Activated CD4-positive, alpha-beta memory T cell treated with anti-CD3 and anti-CD28 coated beads for 36 hours (primary cell): ENCODE results near the gene CCL21. TPM values are rescaled to one million over a fixed set of nuclear protein-coding genes. Genes with fewer than 3 reads are reported as not detected.
"Not testable (repeated sequence)": the region's sequence is repeated elsewhere in the genome, so short reads cannot be mapped to it uniquely, and the experiment has no call there.

Experiments used
- CTCF ChIA-PET: fragments of 350-600 bp; sonication (Branson Sonifier 250); formaldehyde crosslinking; loops from one replicate; lab custom pipeline; 2021; ENCODE audit warnings: antibody characterized with exemption, inconsistent platforms; lab: Charles Lee
- POLR2A ChIA-PET: fragments of 350-600 bp; sonication (Branson Sonifier 250); formaldehyde crosslinking; loops from one replicate; lab custom pipeline; 2021; ENCODE audit warnings: antibody characterized with exemption; lab: Charles Lee
- DNase-seq: peaks from one replicate; pipeline ENCODE4 v3.0.0-alpha.2; 2020
- H3K27ac Mint-ChIP-seq: one replicate; pipeline ENCODE4 v1.8.0; 2021; ENCODE audit warnings: mixed read lengths
- H3K27me3 Mint-ChIP-seq: one replicate; pipeline ENCODE4 v1.8.0; 2021; ENCODE audit warnings: mixed read lengths
- H3K36me3 Mint-ChIP-seq: one replicate; pipeline ENCODE4 v1.8.0; 2021; ENCODE audit warnings: mixed read lengths
- H3K4me1 Mint-ChIP-seq: one replicate; pipeline ENCODE4 v1.8.0; 2021; ENCODE audit warnings: low read depth, mixed read lengths
- H3K4me3 Mint-ChIP-seq: one replicate; pipeline ENCODE4 v1.8.0; 2021; ENCODE audit warnings: mild to moderate bottlenecking, mixed read lengths
- H3K9me3 Mint-ChIP-seq: one replicate; pipeline ENCODE4 v1.8.0; 2021; ENCODE audit warnings: mixed read lengths
- intact Hi-C: fragments of 100-400 bp; cut with micrococcal nuclease; formaldehyde crosslinking; loops from one replicate; pipeline ENCODE4 v1.15.1; 2023
- total RNA-seq, 2 experiments: library from RNA; stranded (reverse); gene quantifications; one replicate each; pipeline ENCODE4 v1.2.3, GENCODE V29; 2021

The CCL21 gene
- total RNA-seq, 2 experiments from 2014 or later = not detected

DNA sequence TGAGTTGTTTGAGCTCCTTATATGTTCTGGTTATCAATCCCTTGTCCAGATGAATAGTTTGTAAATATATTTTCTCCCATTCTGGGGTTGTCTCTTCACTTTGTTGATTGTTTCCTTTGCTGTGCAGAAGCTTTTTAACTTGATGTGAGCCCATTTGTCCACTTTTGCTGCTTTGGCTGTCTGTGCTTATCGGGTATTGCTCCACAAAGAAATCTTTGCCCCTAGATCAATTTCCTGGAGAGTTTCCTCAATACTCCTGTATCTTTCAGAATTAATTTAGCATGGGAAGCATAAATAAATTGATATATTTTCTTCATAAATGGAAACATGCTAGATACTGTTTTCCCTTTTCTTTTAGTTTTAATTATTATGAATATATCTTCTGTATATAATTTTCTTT, 22.5 kb upstream of the CCL21 start:
- H3K9me3 Mint-ChIP-seq = no peaks in the 10 kb centered on the region
- H3K4me1 Mint-ChIP-seq = no peaks in the 10 kb centered on the region
- CTCF ChIA-PET = no interaction called here

DNA sequence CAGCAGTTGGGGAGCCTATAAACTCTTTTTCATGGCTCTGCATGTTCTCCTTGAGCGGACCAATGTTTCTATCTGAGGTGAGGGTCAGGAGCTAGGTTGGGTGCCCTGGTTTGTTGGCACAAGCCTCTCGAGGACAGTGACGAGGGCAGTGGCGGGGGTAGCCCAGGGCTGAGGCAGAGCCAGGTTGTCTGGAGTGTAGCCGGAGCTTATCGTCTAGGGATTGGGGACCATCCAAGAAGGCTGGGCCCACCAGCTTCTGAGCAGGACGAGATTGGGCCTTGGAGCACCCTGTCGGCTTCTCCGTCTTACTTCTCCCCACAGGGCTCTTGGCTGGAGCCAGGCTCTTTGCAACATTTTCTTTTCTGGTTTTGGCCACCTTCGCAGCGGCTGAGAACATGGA, 13.2 kb upstream of the CCL21 start:
- H3K4me3 Mint-ChIP-seq = no peak overlapping the region
- POLR2A ChIA-PET = no interaction called here
- no peaks in the 10 kb centered on the region for H3K36me3 Mint-ChIP-seq

More for the DNA sequence above, 22.5 kb upstream of the CCL21 start:
- Mint-ChIP-seq H3K27me3 (peaks cover 3% of the 10 kb centered on the region), H3K4me3 (no peak overlapping the region), H3K36me3 (no peaks in the 10 kb centered on the region), H3K27ac (no peak overlapping the region)
- DNase-seq = no peak
- intact Hi-C loops = no loop called here
- POLR2A ChIA-PET = no interaction called here

DNA sequence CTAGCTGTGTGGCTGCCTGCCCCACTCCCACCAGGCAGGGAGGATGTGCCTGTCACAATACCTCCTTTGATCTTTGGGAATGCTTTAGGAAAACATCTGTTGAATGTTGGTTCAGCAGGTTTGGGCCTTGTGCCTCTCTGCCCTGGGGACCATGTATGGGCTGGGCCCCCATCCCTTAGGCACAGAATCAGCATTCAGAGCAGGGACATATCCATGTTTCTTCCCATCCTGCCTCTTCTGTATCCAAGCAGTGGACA, 9.8 kb upstream of the CCL21 start:
- CTCF ChIA-PET, H3K4me3 Mint-ChIP-seq, DNase-seq, H3K27ac Mint-ChIP-seq, H3K27me3 Mint-ChIP-seq, intact Hi-C loops, POLR2A ChIA-PET, H3K36me3 Mint-ChIP-seq, H3K4me1 Mint-ChIP-seq, H3K9me3 Mint-ChIP-seq: not testable (repeated sequence)

More for the DNA sequence above, 13.2 kb upstream of the CCL21 start:
- no peak overlapping the region for H3K27ac Mint-ChIP-seq
- CTCF ChIA-PET = interaction anchor here (1.1 to 2.0 kb wide), 2 partner anchors 21 to 132 kb away, joined by 3 to 6 read pairs; no protein-coding TSS in a partner anchor
- H3K4me1 Mint-ChIP-seq = no peaks in the 10 kb centered on the region
- intact Hi-C loops = no loop called here
- H3K27me3 Mint-ChIP-seq = no peaks in the 10 kb centered on the region
- DNase-seq = no peak
- H3K9me3 Mint-ChIP-seq = no peaks in the 10 kb centered on the region

DNA sequence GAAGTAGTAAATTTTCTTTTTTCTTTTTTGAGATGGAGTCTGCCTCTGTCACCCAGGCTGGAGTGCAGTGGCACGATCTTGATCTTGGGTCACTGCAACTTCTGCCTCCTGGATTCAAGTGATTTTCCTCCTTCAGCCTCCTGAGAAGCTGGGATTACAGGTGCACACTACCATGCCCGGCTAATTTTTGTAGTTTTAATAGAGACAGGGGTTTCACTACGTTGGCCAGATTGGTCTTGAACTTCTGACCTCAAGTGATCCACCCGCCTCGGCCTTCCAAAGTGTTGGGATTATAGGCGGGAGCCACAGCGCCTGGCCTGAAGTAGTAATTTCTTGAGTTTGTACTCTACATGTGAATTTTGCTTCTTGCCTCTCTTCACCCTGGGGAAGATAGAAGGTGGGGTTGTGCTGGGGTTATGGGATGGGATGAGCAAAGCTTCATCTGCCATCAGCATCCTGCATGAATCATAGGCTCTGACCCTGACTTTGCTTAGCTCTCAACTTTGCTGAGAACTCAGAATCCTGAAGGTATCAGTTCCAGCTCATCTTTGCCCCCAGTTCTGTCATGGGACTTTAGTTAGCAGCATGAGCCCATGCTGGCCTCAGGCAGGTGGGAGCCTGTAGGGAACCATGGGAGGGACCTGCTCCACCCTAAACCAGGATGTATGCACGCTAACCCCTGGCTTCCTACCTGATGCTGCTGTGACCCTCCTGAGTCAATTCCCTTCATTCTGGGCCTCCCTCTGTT, 9.3 kb upstream of the CCL21 start:
- Mint-ChIP-seq H3K27me3 (peaks cover 8% of the 10 kb centered on the region), H3K36me3 (no peaks in the 10 kb centered on the region), H3K4me3 (no peak overlapping the region), H3K27ac (no peak overlapping the region), H3K9me3 (no peaks in the 10 kb centered on the region), H3K4me1 (no peaks in the 10 kb centered on the region)
- DNase-seq = no peak
- ChIA-PET CTCF (interaction anchor here (0.5 kb wide), 1 partner anchor 188 kb away, joined by 3 read pairs; no protein-coding TSS in a partner anchor), POLR2A (no interaction called here)
- intact Hi-C loops = no loop called here

DNA sequence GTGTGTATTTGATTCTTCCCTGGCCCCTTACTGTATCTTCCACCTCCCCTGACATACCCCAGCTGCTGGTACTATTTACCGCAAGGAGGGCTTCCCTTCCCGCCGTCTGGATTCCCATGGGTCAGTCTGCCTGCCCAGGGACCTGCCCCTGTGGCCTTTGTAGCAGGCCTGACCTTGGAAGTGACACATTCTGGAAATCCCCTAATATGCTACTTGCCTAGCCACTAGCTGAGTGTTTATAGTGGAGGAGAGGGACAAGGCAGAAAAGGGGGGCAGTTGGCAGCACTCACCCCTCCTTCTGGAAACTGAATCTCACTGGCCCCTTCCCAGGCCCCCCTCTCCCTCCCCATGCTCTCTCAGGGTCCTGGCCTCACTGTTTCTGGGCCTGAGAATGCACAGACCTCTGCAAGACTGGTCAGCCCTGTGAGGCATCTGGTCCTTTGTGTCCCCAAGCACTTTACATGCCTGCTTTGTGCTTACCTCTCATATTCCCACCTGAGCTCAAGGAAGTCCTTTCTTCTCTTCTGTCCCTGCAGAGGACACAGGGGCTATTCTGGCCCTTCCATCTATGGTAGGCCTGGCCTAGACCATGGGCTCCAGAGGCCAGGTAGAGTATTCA, 8.2 kb upstream of the CCL21 start:
- H3K27ac Mint-ChIP-seq = no peak overlapping the region
- H3K27me3 Mint-ChIP-seq = peaks cover 11% of the 10 kb centered on the region
- intact Hi-C loops = no loop called here
- no peak overlapping the region for H3K4me3 Mint-ChIP-seq
- no peaks in the 10 kb centered on the region for H3K9me3 Mint-ChIP-seq
- H3K36me3 Mint-ChIP-seq = no peaks in the 10 kb centered on the region
- no peaks in the 10 kb centered on the region for H3K4me1 Mint-ChIP-seq
- CTCF ChIA-PET = no interaction called here
- no peak for DNase-seq
- POLR2A ChIA-PET = no interaction called here

DNA sequence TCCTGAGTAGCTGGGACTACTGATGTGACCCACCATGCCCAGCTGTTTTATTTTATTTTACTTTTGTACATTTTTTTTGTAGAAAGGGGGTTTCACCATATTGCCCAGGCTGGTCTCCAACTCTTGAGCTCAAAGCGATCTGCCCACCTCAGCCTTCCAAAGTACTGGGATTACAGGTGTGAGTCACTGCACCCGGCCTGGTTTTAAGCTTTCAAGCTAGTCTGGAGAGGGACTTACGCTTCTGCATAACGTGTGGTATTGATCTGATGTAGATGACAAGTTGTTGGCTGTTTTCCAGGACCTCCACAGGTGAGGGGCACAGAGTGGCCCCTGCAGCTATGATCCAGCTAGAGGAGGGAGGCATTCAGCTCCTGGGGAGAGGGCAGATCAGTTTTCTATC, 6.8 kb upstream of the CCL21 start:
- CTCF ChIA-PET = interaction anchor here (1.1 to 1.4 kb wide), 3 partner anchors 14 to 83 kb away, joined by 3 to 5 read pairs (median 4); no protein-coding TSS in a partner anchor

DNA sequence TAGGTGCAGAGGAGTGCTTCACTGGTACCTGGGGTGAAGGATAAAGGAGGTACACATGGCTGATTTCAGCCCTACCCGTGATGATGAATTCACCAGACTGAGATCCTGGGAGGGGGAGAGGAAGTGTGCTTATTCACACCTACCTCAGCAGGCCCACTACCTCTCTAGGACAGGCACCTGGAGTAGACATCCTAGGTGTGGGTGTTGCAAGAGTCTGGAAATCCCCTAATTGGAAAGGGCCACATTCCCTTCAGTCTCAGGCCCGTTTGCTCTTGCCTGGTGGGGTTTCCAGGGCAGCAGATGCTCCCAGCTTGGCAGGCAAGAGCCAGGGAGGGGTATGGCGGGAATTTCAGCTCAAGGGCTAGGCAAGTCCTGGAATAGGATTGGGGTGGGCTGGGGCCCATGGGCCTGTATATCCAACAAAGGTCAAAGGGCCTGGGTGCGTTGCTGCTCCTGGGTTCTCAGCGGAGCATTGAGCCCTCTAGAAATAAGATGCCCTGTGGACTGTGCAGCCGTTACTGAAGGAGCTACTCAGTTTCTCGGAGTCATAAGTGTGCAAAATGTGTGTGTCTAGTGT, 5.8 kb upstream of the CCL21 start:
- POLR2A ChIA-PET = no interaction called here
- H3K4me3 Mint-ChIP-seq = no peak overlapping the region
- intact Hi-C loops = no loop called here

More for the DNA sequence above, 6.8 kb upstream of the CCL21 start:
- Mint-ChIP-seq H3K27me3 (peaks cover 11% of the 10 kb centered on the region), H3K9me3 (no peaks in the 10 kb centered on the region), H3K4me1 (no peaks in the 10 kb centered on the region), H3K27ac (no peak overlapping the region), H3K36me3 (no peaks in the 10 kb centered on the region), H3K4me3 (no peak overlapping the region)
- no peak for DNase-seq
- POLR2A ChIA-PET = no interaction called here
- intact Hi-C loops = no loop called here

DNA sequence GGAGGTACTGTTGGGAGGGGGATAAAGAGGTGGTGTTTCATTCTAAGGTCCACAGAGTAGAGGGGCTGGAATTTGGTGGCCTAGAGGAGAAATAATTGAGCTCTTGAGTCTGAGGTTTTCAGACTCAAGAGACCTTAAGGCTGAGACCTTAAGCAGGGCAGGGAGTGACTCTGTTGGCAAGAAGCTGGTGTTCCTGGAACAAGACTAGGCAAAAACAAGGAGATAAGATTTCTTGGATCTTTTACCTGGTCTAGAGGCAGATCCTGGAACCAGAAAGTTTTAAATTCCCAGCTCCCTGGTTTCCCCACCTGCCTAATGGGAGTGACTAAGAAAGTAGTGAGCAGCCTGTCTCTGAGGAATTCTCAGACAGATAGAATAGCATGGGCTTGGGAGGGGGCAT, 4.1 kb upstream of the CCL21 start:
- DNase-seq = no peak
- H3K36me3 Mint-ChIP-seq = no peaks in the 10 kb centered on the region
- ChIA-PET POLR2A (no interaction called here), CTCF (interaction anchor here (2.3 kb wide), 1 partner anchor 12 kb away, joined by 8 read pairs; no protein-coding TSS in a partner anchor)
- peaks cover 11% of the 10 kb centered on the region for H3K27me3 Mint-ChIP-seq
- H3K27ac Mint-ChIP-seq = no peak overlapping the region
- H3K4me1 Mint-ChIP-seq = no peaks in the 10 kb centered on the region
- intact Hi-C loops = no loop called here
- no peak overlapping the region for H3K4me3 Mint-ChIP-seq
- H3K9me3 Mint-ChIP-seq = no peaks in the 10 kb centered on the region

More for the DNA sequence above, 5.8 kb upstream of the CCL21 start:
- Mint-ChIP-seq H3K36me3 (no peaks in the 10 kb centered on the region), H3K4me1 (no peaks in the 10 kb centered on the region), H3K27ac (no peak overlapping the region), H3K9me3 (no peaks in the 10 kb centered on the region), H3K27me3 (peaks cover 11% of the 10 kb centered on the region)
- DNase-seq = no peak
- CTCF ChIA-PET = interaction anchor here (1.1 to 1.2 kb wide), 2 partner anchors 11 to 14 kb away, joined by 3 read pairs; no protein-coding TSS in a partner anchor

DNA sequence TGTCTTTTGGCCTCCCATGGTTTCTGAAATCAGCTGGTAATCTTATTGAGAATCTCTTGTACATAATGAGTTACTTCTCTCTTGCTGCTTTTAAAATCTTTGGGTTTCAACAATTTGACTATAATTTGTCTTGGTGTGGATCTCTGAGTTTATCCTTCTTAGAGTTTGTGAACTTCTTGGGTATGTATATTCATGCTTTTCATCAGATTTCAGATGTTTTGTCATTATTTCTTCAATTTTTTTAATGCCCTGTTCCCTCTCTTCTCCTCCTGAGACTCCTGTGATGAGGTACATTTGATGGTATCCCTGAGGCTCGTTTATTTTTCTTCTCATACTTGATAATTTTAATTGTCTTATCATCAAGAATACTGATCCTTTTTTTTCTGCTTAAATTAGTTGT, 2.2 kb upstream of the CCL21 start:
- H3K36me3 Mint-ChIP-seq = no peaks in the 10 kb centered on the region
- DNase-seq = no peak
- no peaks in the 10 kb centered on the region for H3K4me1 Mint-ChIP-seq
- peaks cover 11% of the 10 kb centered on the region for H3K27me3 Mint-ChIP-seq
- no peak overlapping the region for H3K4me3 Mint-ChIP-seq
- no peak overlapping the region for H3K27ac Mint-ChIP-seq
- H3K9me3 Mint-ChIP-seq = no peaks in the 10 kb centered on the region
- CTCF ChIA-PET = no interaction called here
- intact Hi-C loops = no loop called here
- POLR2A ChIA-PET = no interaction called here

DNA sequence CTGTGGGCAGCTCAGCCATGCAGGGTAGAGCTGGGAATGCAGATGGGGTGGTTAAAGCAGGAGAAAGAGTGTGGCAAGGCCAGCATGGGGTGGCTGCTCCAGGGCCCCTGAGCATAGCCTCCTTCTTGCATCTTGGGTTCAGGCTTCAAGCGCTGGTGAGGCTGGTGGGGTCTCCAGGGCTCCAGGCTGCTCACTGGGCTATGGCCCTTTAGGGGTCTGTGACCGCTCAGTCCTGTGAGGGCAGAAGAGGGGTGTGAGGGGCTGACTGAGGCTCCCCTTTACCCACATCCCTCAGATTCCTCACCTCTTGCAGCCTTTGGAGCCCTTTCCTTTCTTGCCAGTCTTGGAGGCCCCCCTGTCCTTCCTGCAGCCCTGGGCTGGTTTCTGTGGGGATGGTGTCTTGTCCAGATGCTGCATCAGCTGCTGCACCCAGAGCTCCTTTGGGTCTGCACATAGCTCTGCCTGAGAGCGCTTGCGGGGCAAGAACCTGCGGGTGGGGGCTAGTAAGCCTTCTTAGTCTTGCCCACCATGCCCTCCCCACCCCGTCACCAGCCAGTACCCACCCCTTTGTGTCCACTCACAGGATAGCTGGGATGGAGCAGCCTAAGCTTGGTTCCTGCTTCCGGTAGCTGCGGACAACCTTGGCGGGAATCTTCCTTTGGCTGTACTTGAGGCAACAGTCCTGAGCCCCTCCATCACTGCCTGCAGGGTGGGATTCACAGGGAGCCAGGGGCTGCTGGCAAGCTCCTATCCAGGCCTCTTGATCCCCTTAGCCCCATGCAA, 549 bp downstream of the CCL21 start:
- H3K27me3 Mint-ChIP-seq = peaks cover 5% of the 10 kb centered on the region
- H3K4me3 Mint-ChIP-seq = no peak overlapping the region
- H3K27ac Mint-ChIP-seq = no peak overlapping the region
- no peaks in the 10 kb centered on the region for H3K4me1 Mint-ChIP-seq
- CTCF ChIA-PET = interaction anchor here (0.5 kb wide), 1 partner anchor 218 kb away, joined by 3 read pairs; no protein-coding TSS in a partner anchor
- intact Hi-C loops = no loop called here
- POLR2A ChIA-PET = interaction anchor here (0.7 kb wide), 1 partner anchor 18 kb away, joined by 3 read pairs; no protein-coding TSS in a partner anchor
- H3K9me3 Mint-ChIP-seq = no peaks in the 10 kb centered on the region
- DNase-seq = no peak
- H3K36me3 Mint-ChIP-seq = no peaks in the 10 kb centered on the region

DNA sequence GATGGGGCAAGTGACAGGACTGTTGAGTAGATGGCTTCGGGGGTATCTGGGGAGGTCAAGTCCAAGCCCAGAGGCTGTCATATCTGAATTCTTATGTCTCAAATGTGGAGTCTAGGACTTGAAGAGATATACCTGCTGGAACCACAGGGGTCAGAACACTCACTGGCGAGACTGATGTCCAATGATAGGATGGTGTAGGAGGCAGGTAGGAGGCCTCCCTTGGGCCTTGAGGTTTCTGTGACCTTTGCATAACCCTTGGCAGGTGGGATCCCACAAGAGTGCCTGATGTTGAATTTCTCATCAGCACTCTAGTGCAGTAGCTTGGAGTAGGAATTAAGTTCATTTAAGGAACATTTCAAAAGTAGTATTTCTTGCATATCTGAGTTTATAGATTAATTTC, 2.8 kb downstream of the CCL21 start:
- no peak for DNase-seq
- H3K36me3 Mint-ChIP-seq = no peaks in the 10 kb centered on the region
- H3K4me3 Mint-ChIP-seq = no peak overlapping the region
- CTCF ChIA-PET = no interaction called here
- no peaks in the 10 kb centered on the region for H3K27me3 Mint-ChIP-seq
- no peaks in the 10 kb centered on the region for H3K4me1 Mint-ChIP-seq
- intact Hi-C loops = no loop called here
- POLR2A ChIA-PET = no interaction called here
- H3K9me3 Mint-ChIP-seq = no peaks in the 10 kb centered on the region
- no peak overlapping the region for H3K27ac Mint-ChIP-seq
